NCI-H1105 treated with DMSO at 0.1 percent for 48 hours (cell line): Measurements from ENCODE around the gene OR2Z1.
"Not testable (repeated sequence)": the region's sequence is repeated elsewhere in the genome, so short reads cannot be mapped to it uniquely, and the experiment has no call there.

Experiments used
- DNase-seq: peaks from one replicate; lab custom pipeline; 2025; lab: John Stamatoyannopoulos, UW

Gene OR2Z1

DNA sequence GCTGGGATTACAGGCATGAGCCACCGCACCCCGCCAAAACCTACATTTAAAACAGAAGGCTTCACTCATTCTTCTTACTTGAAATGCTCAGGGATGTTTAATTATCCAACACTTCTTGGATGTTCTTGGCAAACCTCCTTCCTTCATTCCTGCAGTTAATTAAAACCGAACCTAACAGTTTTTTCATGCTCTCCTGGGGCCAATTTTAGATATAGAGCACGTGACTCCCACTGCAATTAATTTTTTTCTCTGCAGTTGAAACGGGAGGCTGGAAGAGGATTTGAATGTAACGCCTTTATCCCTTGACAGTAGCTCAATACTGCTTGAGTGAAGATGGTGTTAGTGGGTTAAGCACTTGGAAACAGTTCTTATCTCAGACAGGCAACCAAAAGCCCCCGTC is 18.2 kb upstream of the OR2Z1 start:
- DNase-seq, result no peak

GRCh38 chr19:8705304-8705703 is 16.1 kb upstream of the OR2Z1 start:
- DNase-seq, result not testable (repeated sequence)

GRCh38 chr19:8705742-8706141 is 15.7 kb upstream of the OR2Z1 start:
- DNase-seq, result no peak

DNA sequence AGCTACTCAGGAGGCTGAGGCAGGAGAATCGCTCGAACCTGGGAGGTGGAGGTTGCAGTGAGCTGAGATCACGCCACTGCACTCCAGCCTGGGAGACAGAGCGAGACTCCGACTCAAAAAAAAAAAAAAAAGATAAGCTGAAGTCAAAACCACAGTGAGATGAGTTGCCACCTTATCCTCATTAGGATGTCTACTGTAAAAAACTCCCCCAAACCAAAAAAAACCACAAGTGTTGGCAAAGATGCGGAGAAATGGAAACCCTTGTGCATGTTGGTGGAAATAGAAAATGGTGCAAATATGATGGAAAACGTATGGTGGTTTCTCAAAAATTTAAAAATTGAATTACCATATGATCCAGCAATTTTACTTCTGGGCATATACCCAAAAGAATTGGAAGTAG is 11.1 kb upstream of the OR2Z1 start:
- DNase-seq, result not testable (repeated sequence)

DNA sequence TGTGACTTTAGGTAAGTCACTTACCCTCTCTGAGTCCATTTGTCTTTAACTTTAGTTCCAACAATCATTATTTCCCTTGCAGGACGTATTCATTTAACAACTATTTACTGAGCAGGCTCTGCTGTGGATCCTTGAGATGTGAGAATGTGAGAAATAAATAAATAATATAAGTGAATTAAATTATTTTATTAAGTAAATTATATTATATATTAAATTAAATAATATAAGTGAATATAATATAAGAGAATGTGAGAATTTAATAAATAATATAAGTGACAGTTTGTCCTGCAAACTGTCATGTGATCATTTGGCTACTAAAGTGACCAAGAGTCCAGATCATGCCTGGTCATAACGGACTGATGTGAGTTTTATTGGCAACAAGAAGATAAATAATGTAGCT is 598 bp downstream of the OR2Z1 start:
- DNase-seq, result no peak

- no peak for DNase-seq
Observed at GRCh38 chr19:8724276-8724675, 2.8 kb downstream of the OR2Z1 start.

DNA sequence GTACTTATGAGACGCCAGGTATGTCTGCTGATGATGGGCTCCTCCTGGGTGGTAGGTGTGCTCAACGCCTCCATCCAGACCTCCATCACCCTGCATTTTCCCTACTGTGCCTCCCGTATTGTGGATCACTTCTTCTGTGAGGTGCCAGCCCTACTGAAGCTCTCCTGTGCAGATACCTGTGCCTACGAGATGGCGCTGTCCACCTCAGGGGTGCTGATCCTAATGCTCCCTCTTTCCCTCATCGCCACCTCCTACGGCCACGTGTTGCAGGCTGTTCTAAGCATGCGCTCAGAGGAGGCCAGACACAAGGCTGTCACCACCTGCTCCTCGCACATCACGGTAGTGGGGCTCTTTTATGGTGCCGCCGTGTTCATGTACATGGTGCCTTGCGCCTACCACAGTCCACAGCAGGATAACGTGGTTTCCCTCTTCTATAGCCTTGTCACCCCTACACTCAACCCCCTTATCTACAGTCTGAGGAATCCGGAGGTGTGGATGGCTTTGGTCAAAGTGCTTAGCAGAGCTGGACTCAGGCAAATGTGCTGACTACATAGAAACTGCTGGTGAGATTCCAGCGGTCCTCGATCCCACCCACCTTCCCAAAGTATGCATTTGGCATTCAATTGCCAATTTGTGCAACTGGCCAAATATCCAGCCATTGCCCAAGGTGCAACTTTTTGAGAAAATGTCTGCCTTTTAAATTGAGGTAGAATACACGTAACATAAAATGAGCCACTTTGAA is 10.2 kb downstream of the OR2Z1 start:
- DNase-seq, result no peak

- no peak for DNase-seq
Observed at GRCh38 chr19:8738377-8738776, 16.9 kb downstream of the OR2Z1 start.

DNA sequence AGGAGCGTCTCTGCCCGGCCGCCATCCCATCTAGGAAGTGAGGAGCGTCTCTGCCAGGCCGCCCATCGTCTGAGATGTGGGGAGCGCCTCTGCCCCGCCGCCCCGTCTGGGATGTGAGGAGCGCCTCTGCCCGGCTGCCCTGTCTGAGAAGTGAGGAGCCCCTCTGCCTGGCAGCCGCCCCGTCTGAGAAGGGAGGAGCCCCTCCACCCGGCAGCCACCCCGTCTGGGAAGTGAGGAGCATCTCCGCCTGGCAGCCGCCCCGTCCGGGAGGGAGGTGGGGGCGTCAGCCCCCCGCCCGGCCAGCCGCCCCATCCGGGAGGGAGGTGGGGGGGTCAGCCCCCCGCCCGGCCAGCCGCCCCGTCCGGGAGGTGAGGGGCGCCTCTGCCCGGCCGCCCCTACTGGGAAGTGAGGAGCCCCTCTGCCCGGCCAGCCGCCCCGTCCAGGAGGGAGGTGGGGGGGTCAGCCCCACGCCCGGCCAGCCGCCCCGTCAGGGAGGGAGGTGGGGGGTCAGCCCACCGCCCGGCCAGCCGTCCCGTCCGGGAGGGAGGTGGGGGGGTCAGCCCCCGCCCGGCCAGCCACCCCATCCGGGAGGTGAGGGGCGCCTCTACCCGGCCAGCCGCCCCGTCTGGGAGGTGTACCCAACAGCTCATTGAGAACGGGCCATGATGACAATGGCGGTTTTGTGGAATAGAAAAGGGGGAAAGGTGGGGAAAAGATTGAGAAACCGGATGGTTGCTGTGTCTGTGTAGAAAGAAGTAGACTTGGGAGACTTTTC is 18.0 kb downstream of the OR2Z1 start:
- not testable (repeated sequence) for DNase-seq

DNA sequence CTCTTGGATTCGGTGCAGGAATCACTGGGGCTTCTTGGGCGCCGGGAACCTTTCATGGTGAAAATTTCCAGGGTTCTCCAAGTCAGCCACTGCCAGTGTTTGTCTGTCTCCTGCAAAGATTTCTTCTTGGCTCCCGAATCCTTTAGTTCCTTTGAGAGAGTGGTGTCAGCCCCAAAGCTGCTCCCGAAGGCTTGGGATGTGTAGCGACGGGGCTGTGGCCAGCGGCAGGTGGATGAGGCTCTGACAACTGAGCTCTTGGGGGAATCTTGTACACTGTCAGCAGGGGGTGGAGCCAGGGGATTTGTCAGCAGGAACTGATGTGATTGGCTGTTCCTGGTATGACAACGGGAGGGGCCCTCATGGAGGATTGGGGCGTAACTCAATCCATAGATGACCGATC is 45.8 kb downstream of the OR2Z1 start:
- not testable (repeated sequence) for DNase-seq

GRCh38 chr19:8769265-8769664 is 47.8 kb downstream of the OR2Z1 start:
- not testable (repeated sequence) for DNase-seq

GRCh38 chr19:8773587-8773986 is 52.2 kb downstream of the OR2Z1 start:
- not testable (repeated sequence) for DNase-seq
